Measurements from ENCODE around the gene CD79B.
A peak's percentile ranks its signal among the peaks of the same experiment; 100 is the strongest.
"Not testable (repeated sequence)": the region's sequence is repeated elsewhere in the genome, so short reads cannot be mapped to it uniquely, and the experiment has no call there.

CD79B gene

GRCh38 chr17:63909586-63909985 lies 22.5 kb downstream of the CD79B start:
- not testable (repeated sequence) for DNase-seq

GRCh38 chr17:63907161-63907778 lies 24.9 kb downstream of the CD79B start:
- DNase-seq: peak in 1 of 2 donors; percentile 32

- not testable (repeated sequence) for DNase-seq
These were observed 27.3 kb downstream of the CD79B start for GRCh38 chr17:63904796-63905195.

GRCh38 chr17:63903787-63904201 lies 28.3 kb downstream of the CD79B start:
- not testable (repeated sequence) for DNase-seq

- DNase-seq: not testable (repeated sequence)
These were observed 30.2 kb downstream of the CD79B start for GRCh38 chr17:63901971-63902370.

GRCh38 chr17:63898899-63899798 lies 33.0 kb downstream of the CD79B start:
- DNase-seq: peak; percentile 16 to 25

- DNase-seq: not testable (repeated sequence)
These were observed 35.4 kb downstream of the CD79B start, which contains the start of gene CSH1 for GRCh38 chr17:63896524-63897354. Gene CSH1 (minus strand): TSS chr17:63896574. CDS start chr17:63896511, 63 bp downstream.

GRCh38 chr17:63894821-63895220 lies 37.3 kb downstream of the CD79B start:
- not testable (repeated sequence) for DNase-seq

GRCh38 chr17:63894021-63894420 lies 38.1 kb downstream of the CD79B start:
- DNase-seq: not testable (repeated sequence)

- DNase-seq: not testable (repeated sequence)
These were observed 39.7 kb downstream of the CD79B start for GRCh38 chr17:63892316-63893037.

- DNase-seq: peak in 1 of 2 donors; percentile 22
These were observed 42.9 kb downstream of the CD79B start for GRCh38 chr17:63889026-63889848.

- DNase-seq: not testable (repeated sequence)
These were observed 47.0 kb downstream of the CD79B start for GRCh38 chr17:63885119-63885518.

GRCh38 chr17:63882626-63883126 lies 49.5 kb downstream of the CD79B start:
- not testable (repeated sequence) for DNase-seq

GRCh38 chr17:63881935-63882601 lies 50.1 kb downstream of the CD79B start, which contains the start of gene GH2:
Gene GH2 (minus strand): TSS chr17:63881944. CDS start chr17:63881801, 143 bp downstream.
- peak; percentile 65 to 70 for DNase-seq

GRCh38 chr17:63881337-63881736 lies 50.8 kb downstream of the CD79B start:
- not testable (repeated sequence) for DNase-seq

- no peak for DNase-seq
These were observed 51.4 kb downstream of the CD79B start for GRCh38 chr17:63880706-63881105.
